Subcutaneous adipose tissue (tissue), 4 donors: ENCODE results near the gene OR4K14. TPM values are rescaled to one million over a fixed set of nuclear protein-coding genes. Genes with fewer than 3 reads are reported as not detected.

Experiments used
- total RNA-seq, 4 donors: library from RNA; depleted of rRNA; stranded (reverse); fragments of >200 nt; gene quantifications; one replicate each; pipeline ENCODE4 v1.1.0, GENCODE V29; 2016
- TF ChIP-seq, protein P1 (sequence below): fragments of 450-650 bp; IDR thresholded peaks from one replicate; pipeline ENCODE4 v1.5.1; 2016; ENCODE audit warnings: low read depth, mild to moderate bottlenecking, control low read depth, antibody characterized with exemption, moderate library complexity

The OR4K14 gene
- not detected for total RNA-seq

- TF ChIP-seq, protein P1, sequence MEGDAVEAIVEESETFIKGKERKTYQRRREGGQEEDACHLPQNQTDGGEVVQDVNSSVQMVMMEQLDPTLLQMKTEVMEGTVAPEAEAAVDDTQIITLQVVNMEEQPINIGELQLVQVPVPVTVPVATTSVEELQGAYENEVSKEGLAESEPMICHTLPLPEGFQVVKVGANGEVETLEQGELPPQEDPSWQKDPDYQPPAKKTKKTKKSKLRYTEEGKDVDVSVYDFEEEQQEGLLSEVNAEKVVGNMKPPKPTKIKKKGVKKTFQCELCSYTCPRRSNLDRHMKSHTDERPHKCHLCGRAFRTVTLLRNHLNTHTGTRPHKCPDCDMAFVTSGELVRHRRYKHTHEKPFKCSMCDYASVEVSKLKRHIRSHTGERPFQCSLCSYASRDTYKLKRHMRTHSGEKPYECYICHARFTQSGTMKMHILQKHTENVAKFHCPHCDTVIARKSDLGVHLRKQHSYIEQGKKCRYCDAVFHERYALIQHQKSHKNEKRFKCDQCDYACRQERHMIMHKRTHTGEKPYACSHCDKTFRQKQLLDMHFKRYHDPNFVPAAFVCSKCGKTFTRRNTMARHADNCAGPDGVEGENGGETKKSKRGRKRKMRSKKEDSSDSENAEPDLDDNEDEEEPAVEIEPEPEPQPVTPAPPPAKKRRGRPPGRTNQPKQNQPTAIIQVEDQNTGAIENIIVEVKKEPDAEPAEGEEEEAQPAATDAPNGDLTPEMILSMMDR, result no peak
Measured at GRCh38 chr14:20019257-20019865, at the start of gene OR4K14. Gene OR4K14, minus strand, starts transcription at chr14:20019307. Its CDS starts 4,114 bp downstream, at chr14:20015193.

GRCh38 chr14:20059745-20060144 is 40.6 kb upstream of the OR4K14 start, which contains the start of gene OR4L1:
Gene OR4L1, plus strand, starts transcription at chr14:20060045. Its CDS starts 0 bp downstream, at chr14:20060045.
- TF ChIP-seq, protein P1, result no peak

DNA sequence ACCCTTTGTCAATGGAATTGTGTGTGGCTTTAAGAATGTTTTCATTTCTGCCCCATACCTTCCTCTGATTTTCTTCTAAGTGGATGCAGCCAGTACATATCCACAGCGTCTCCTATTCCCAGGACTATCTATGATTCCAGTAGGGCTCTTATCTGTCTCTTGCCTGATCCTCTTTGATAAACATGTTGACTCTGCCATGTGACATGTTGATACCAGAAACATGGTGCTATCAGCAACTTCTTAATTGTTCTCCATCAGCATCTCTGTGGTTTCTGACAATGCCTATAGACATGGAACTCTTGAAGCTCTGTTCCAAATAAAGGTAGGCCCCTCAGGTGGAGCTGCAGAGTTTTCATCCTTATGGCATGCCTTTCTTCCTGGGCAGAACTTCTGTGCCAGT is 29.1 kb upstream of the OR4K14 start:
- TF ChIP-seq, protein P1, result no peak

GRCh38 chr14:20044243-20044642 is 25.1 kb upstream of the OR4K14 start:
- TF ChIP-seq, protein P1, result no peak

GRCh38 chr14:20035938-20036337 is 16.8 kb upstream of the OR4K14 start, which contains the start of gene OR4K13:
Gene OR4K13, minus strand, starts transcription at chr14:20036038. Its CDS starts 1,280 bp downstream, at chr14:20034758.
- TF ChIP-seq, protein P1, result no peak

DNA sequence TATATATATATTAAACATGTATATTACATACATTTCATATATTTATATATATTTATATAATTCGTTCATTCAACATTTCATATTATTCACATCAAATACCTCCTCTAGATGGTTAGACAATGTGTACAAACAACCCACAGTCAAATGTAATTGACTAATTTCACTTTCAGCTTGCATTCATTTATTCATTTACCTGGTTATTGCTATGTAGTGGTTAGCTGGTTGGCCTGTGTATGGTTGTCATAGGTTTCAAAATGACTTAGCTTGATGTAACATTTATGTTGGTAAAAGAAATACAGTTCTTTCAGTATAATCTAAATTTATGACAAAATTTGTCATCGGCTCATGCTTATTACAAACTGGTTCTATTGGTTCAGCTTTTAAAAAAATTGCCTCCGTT is 16.3 kb upstream of the OR4K14 start:
- TF ChIP-seq, protein P1, result no peak

GRCh38 chr14:20031058-20031457 is 12.0 kb upstream of the OR4K14 start:
- TF ChIP-seq, protein P1, result no peak
